IPS-11a (cell line): ENCODE measurements around the gene MTHFR.
"Not testable (repeated sequence)": the region's sequence is repeated elsewhere in the genome, so short reads cannot be mapped to it uniquely, and the experiment has no call there.

Experiments
- H3K4me3 ChIP-seq: one replicate; pipeline ENCODE4 v1.5.1; 2013; ENCODE audit warnings: low read depth, low read length, control low read depth

MTHFR gene

DNA sequence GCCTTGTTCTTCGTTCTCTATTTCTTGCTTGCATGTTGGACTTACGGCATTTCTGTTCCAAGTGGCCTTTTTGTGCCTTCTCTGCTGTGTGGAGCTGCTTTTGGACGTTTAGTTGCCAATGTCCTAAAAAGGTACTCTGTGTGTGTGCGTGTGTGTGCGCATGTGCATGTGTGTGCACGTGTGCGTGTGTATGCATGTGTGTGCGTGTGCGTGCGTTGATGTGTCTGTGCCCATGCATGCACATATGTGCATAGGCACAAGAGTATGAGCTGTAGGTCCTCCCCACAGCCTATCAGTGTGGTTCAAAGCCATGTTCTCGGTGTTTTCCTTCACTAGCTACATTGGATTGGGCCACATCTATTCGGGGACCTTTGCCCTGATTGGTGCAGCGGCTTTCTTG is 28.1 kb upstream of the MTHFR start:
- no peak overlapping the region for H3K4me3 ChIP-seq

- H3K4me3 ChIP-seq = no peak overlapping the region
Observed at GRCh38 chr1:11833497-11833896, 27.7 kb upstream of the MTHFR start.

DNA sequence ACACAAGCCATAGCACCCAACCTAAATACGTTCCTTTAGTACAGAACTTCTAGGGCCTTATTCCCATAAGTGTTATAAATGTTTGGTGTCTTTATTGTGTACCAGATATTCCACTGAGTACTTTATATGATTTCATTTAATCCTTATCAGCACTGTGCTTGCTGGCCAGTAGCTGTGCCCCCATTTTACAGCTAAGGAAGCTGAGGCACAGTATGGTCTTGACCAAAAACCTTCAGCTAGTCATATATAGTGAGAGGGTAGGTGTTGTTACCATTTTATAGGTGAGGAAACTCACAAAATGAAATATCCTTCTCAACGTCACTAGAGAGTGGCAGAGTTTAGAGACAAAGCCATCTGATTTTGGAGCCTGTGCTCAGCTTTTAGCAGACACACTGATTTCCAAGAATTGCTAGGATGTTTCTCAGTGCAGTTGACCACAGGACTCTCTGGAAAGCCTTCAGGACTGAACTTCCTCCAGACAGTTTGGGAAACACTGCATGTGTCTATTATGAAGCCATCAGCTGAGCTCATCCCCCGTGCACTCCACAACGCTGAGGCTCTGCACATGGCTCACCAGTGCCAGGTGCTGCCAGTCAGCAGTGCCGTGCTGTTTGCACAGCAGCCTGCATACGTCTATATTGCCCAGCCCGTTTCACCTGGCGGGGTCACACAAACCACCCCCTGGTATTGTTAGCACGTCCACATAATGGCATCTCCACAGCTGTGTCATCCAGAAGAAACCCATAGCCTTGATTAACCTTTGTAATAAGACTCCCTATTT is 26.4 kb upstream of the MTHFR start:
- no peak overlapping the region for H3K4me3 ChIP-seq

- no peak overlapping the region for H3K4me3 ChIP-seq
Observed at GRCh38 chr1:11828511-11828910, 22.7 kb upstream of the MTHFR start.

DNA sequence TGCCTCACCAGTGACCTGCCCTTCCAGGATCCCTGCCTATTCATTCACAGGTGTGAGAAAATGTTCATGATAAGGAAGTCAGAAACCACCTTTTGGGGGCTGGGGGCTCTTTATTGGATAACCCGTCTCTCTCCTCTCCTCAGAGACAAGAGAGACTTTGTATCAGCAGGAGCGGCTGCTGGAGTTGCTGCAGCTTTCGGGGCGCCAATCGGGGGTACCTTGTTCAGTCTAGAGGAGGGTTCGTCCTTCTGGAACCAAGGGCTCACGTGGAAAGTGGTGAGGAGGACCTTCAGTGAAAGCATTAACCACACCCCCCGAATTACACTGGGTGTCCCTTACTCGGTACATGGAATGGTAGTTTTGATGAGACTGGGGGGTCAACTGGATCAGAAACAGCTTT is 21.2 kb upstream of the MTHFR start:
- no peak overlapping the region for H3K4me3 ChIP-seq

- H3K4me3 ChIP-seq = no peak overlapping the region
Observed at GRCh38 chr1:11825131-11825530, 19.4 kb upstream of the MTHFR start.

GRCh38 chr1:11823366-11824137 is 17.8 kb upstream of the MTHFR start:
- no peak overlapping the region for H3K4me3 ChIP-seq

DNA sequence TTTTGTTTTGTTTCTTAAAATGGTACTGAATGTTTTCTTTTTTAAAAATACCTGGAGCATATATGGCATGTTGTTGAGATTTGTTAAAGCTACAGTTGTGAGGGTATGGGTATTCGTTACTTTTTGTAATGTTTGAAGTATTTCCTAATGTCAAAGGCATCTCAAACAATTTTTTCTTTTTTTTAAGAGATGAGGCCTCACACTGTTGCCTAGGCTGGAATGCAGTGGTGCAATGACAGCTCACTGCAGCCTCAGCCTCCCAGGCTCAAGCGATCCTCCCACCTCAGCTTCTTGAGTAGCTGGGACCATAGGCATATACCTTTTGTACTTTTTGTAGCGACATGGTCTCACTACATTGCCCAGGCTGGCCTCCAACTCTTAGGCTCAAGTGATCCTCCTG is 16.3 kb upstream of the MTHFR start:
- no peak overlapping the region for H3K4me3 ChIP-seq

GRCh38 chr1:11817192-11817591 is 11.4 kb upstream of the MTHFR start:
- H3K4me3 ChIP-seq = no peak overlapping the region

- H3K4me3 ChIP-seq = no peak overlapping the region
Observed at GRCh38 chr1:11813021-11813420, 7.3 kb upstream of the MTHFR start.

- H3K4me3 ChIP-seq = no peak overlapping the region
Observed at GRCh38 chr1:11807133-11807532, 1.4 kb upstream of the MTHFR start.

GRCh38 chr1:11806307-11806936 is 658 bp upstream of the MTHFR start:
- peak overlapping the region; percentile 60 for H3K4me3 ChIP-seq

DNA sequence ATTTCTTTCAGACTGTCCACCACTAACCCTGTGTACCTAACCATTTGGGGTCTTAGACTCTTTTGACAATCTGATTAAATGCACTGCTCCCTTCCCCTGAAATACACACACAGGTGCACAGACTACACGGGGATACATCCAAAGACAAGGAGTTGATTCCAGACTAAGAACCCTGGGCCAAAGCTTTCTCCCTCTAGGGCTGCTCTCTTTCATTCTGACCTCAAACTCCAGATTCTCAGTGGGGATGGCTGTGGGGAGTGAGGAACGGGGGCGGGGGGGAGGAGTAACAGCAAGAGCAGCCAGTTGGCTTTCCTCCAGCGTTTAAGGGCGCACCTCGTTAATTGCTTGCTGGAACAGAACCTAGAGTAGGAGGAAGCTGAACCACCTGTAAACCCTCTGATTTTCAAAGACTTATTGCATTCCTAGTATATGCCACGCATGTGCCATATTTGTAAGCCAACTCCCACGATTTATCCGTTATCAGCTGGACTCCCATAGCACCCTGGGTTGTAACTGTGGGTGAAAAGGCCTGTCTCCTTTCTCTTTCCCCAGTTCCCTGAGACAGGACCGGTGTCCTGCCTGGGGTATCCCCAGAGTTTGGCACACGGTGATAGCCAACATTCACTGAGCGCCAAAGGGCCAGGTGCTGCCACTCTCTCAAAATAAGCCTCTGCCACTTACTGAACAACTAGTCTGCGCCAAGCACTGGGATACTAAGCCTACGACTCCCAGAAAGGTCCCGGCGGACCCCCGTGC is 920 bp downstream of the MTHFR start:
- H3K4me3 ChIP-seq = peak overlapping the region; percentile 60

GRCh38 chr1:11803924-11804665 is 1.7 kb downstream of the MTHFR start:
- not testable (repeated sequence) for H3K4me3 ChIP-seq

GRCh38 chr1:11802973-11803885 is 2.5 kb downstream of the MTHFR start:
- peak overlapping the region; percentile 33 for H3K4me3 ChIP-seq

GRCh38 chr1:11802616-11802972 is 3.2 kb downstream of the MTHFR start:
- peak overlapping the region; percentile 14 for H3K4me3 ChIP-seq

DNA sequence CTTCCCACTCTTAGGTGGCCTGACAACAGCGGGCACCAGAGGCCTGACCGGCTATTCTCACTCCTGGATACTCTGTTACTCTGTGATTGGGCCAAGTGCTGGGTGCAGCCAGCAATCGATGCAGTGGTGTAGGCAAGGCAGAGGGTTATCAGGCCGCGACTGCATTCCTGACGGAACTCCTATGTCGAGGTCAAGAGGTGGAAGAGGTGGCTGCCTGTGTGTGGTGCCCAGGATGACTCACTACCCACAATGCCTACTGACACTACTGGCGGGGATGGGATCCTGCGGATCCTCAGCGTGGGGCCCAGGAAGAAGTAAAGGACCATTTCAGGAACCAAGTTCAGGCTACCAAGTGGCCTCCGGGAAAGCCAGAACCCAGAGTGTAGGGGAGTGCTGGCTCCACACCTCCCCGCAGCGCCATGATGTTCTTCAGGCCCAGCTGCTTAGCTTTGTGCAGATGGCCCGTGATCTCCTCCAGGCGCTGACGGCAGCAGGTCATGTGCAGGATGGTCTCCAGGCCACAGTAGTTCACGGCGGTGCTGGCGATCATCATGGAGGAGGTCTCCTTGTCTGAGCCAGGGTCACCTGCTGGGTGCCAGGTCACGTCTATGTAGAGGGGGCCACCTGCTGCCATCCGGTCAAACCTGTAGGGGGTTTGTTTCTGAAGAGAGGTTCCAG is 4.9 kb downstream of the MTHFR start:
- H3K4me3 ChIP-seq = no peak overlapping the region

- H3K4me3 ChIP-seq = no peak overlapping the region
Observed at GRCh38 chr1:11800391-11800755, 5.4 kb downstream of the MTHFR start.

GRCh38 chr1:11799896-11800295 is 5.9 kb downstream of the MTHFR start:
- H3K4me3 ChIP-seq = no peak overlapping the region
